Measurements from ENCODE around the gene CTNNBL1.

The CTNNBL1 gene

GRCh38 chr20:37742131-37742530 lies 48.3 kb downstream of the CTNNBL1 start:
- no peak for DNase-seq

- DNase-seq = no peak
Observed at GRCh38 chr20:37744347-37744746, 50.5 kb downstream of the CTNNBL1 start.

GRCh38 chr20:37745553-37745952 lies 51.7 kb downstream of the CTNNBL1 start:
- no peak for DNase-seq

GRCh38 chr20:37748015-37748414 lies 54.2 kb downstream of the CTNNBL1 start:
- no peak for DNase-seq

- DNase-seq = no peak
Observed at GRCh38 chr20:37749218-37749617, 55.4 kb downstream of the CTNNBL1 start.

- DNase-seq = no peak
Observed at GRCh38 chr20:37749620-37750403, 56.0 kb downstream of the CTNNBL1 start.

- DNase-seq = no peak
Observed at GRCh38 chr20:37755665-37756064, 61.8 kb downstream of the CTNNBL1 start.

GRCh38 chr20:37756234-37756633 lies 62.4 kb downstream of the CTNNBL1 start:
- no peak for DNase-seq

GRCh38 chr20:37757550-37757949 lies 63.7 kb downstream of the CTNNBL1 start:
- no peak for DNase-seq

- peak; percentile 19 for DNase-seq
Observed at GRCh38 chr20:37758332-37758731, 64.5 kb downstream of the CTNNBL1 start.

GRCh38 chr20:37759052-37759553 lies 65.3 kb downstream of the CTNNBL1 start:
- DNase-seq = no peak

GRCh38 chr20:37759761-37760209 lies 66.0 kb downstream of the CTNNBL1 start:
- DNase-seq = no peak

GRCh38 chr20:37760322-37760721 lies 66.5 kb downstream of the CTNNBL1 start:
- DNase-seq = no peak

- no peak for DNase-seq
Observed at GRCh38 chr20:37762716-37763485, 69.1 kb downstream of the CTNNBL1 start.

GRCh38 chr20:37764333-37764935 lies 70.6 kb downstream of the CTNNBL1 start:
- no peak for DNase-seq

- DNase-seq = no peak
Observed at GRCh38 chr20:37770908-37771307, 77.1 kb downstream of the CTNNBL1 start.

- no peak for DNase-seq
Observed at GRCh38 chr20:37773291-37773826, 79.5 kb downstream of the CTNNBL1 start.

- DNase-seq = no peak
Observed at GRCh38 chr20:37774156-37774555, 80.3 kb downstream of the CTNNBL1 start.

GRCh38 chr20:37775200-37775599 lies 81.4 kb downstream of the CTNNBL1 start:
- no peak for DNase-seq

GRCh38 chr20:37776049-37776448 lies 82.2 kb downstream of the CTNNBL1 start:
- DNase-seq = no peak

- DNase-seq = no peak
Observed at GRCh38 chr20:37776526-37776925, 82.7 kb downstream of the CTNNBL1 start.

GRCh38 chr20:37777012-37777950 lies 83.5 kb downstream of the CTNNBL1 start:
- no peak for DNase-seq

Data from 8988T (cell line).